Measurements from ENCODE around the gene FIZ1.

- TF ChIP-seq POLR2A (IDR thresholded peaks at IDR 0.05) (no peak), CTCF (IDR thresholded peaks at IDR 0.05) (peak; percentile 50 to 67 (median 62))
Measured at GRCh38 chr19:55605637-55606470, 6.5 kb upstream of the FIZ1 start, which contains the start of gene ZNF865.
